ENCODE measurements around the gene STK10.
"Not testable (repeated sequence)": the region's sequence is repeated elsewhere in the genome, so short reads cannot be mapped to it uniquely, and the experiment has no call there.

The STK10 gene

DNA sequence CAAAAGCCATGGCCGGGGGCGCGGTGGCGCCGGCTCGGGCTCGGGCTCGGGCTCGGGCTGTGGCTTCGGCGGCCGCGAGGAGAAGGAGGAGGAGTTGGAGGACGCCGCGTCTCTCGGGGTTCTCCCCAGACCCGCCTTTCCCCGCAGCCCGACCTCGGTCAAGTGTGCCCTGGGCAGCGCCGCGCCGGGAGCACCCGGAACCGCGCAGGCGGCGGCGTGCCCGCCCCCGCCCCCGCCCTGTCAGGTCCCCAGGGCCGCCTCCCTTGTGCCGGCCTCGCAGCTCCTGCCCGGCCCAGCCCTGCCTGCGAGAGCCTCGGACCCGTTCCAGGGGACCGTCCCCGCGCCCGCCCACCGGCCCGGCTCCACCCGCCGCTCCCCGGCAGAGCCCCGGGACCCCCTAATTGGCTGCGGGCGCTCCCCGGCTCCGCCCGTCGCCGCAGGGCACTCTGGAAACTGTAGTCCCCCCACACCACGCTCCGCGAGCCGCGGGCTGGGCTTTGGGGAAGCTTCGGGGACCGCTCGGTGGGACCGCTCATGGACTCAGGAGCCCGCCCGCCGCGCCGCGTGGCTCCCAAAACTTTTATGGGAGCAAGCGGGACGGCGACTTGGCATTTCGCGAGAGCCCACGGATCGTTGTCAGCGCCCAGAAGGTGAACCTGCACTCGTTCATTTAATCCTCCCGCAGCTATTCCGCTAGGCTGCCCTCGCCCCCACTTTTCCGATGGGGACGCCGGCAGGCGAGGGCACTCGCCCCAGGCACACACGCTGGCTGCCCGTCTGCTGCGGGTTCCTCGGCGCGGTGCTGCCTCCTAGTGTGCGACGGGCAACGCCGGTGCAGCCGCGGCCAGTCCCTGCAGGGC is at the start of gene STK10:
Gene STK10, minus strand, starts transcription at position 192 of the 860 bp plus-strand sequence. Its CDS starts 182 bp downstream, at position 10.
- peak; percentile 97 for DNase-seq

DNA sequence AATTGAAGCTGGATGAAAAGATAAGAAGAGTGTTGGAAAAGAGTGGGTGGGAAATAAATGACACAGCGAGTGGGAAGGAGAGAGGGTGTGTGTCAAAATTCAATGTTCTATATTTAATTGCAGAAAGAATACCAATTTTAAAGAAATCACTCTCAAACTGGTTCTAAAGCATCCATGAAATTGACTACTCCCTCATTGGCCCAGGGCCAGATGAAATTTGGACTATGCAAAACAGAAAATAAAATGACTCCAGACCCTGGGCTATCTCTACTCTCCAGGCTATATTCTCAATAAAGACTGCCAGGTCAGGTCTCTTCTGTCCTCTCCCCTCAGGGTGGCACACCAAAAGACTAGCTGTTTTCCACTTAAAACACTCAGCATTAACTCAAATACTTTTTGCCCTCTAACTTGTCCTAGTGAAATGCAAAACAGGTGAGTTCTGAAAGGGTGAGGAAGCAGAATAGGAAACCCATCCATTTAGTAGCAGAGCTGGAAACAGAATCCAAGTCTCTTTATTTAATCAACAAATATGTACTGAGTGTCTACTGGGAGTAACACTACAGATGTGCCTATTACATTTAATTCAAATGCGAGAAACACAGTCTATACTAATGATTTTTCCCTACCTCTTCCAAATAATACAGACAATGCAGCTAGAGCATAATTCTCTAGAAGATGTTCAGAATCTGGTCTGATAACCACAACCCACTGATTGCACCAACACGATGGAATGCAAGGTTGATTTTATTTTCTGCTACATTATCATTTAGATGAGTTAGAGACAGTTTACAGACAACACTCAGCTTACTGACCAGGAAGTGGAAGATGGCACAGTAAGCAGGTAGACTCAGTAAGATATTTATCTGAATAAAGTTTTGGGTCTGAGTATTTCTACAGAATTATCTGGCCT is 48.1 kb upstream of the STK10 start:
- DNase-seq: peak; percentile 23

GRCh38 chr5:172235132-172235780 is 47.2 kb upstream of the STK10 start:
- DNase-seq: peak; percentile 48

GRCh38 chr5:172234031-172234430 is 46.0 kb upstream of the STK10 start:
- no peak for DNase-seq

DNA sequence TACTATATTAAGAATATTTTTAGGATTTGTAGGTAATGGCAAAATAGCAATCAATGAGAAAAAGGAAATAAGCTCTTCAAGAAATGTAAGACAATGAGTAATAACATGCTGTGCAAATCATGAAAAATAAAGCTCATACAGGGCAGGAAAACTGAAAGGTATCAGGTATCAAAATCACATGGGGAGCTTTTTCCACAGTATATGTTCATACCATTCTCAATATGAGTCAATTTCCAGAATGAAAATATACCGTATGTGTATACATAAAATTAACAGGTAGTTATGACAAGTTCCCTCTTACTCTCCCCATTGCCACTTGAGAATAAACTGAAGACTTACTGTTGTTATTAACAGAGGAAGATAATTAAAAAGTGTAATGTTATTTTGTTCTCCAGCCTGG is 41.9 kb upstream of the STK10 start:
- DNase-seq: no peak

GRCh38 chr5:172224996-172225395 is 37.0 kb upstream of the STK10 start:
- peak; percentile 14 for DNase-seq

DNA sequence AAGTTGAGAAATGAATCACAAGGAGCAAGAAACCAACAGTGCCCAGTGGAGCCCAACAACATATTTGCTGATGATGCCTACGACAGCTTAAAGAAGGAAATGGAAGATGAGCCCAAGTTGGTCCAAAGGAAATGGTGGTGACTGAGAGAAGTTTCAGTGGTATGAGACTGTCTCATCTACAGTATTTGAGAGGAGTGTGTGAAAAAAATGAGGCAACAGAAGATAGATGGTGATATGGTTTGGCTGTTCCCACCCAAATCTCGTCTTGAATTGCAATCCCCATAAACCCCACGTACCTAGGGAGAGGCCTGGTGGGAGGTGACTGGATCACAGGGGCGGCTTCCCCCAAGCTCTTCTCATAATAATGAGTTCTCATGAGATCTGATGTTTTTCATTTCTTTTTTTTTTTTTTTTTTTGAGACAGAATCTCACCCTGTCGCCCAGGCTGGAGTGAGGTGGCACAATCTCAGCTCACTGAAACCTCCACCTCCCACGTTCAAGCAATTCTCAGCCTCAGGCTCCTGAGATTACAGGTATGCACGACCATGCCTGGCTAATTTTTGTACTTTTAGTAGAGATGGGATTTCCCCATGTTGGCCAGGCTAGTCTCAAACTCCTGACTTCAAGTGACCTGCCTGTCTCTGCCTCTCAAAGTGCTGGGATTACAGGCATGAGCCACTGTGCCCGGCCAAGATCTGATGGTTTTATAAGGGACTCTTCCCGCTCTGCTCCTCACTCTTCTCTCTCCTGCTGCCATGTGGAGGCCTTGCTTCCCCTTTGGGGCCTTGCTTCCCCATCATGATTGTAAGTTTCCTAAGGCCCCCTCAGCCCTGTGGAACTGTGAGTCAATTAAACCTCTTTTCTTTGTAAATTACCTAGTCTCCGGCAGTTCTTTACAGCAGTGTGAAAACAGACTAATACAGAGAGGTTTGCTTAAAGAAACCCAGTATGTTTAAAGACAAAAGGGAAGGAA is 36.2 kb upstream of the STK10 start:
- DNase-seq: no peak

- DNase-seq: no peak
Observed at GRCh38 chr5:172219296-172219695, 31.3 kb upstream of the STK10 start.

DNA sequence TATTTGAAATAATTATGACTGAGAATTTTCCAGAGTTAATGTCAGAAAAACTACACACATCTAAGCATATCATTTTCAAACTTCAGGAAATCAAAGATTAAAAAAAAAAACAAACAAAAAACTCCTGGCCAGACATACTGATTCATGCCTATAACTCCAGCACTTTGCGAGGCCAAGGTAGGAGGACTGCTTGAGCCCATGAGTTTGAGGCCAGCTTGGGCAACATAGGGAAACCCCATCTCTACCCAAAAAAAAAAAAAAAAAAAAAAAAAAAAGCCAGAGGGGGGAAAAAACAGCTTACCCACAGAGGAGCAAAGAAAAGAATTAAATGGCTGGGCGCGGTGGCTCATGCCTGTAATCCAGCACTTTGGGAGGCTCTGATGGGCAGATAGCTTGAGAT is 28.3 kb upstream of the STK10 start:
- DNase-seq: no peak

DNA sequence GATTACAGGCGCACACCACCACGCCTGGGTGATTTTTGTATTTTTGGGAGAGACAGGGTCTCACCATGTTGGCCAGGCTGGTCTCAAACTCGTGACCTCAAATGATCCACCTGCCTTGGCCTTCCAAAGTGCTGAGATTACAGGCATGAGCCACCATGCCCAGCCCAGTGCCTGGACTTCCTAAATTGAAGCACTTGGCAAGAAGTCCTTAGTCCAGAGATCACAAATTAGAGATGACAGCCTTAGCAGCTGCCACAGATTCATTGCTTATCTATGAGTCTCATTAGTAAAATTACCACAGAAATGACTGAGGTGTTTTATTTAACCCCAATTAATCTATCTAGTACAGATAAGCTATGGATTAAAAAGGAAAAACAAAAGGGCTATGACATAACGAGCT is 25.1 kb upstream of the STK10 start:
- no peak for DNase-seq

DNA sequence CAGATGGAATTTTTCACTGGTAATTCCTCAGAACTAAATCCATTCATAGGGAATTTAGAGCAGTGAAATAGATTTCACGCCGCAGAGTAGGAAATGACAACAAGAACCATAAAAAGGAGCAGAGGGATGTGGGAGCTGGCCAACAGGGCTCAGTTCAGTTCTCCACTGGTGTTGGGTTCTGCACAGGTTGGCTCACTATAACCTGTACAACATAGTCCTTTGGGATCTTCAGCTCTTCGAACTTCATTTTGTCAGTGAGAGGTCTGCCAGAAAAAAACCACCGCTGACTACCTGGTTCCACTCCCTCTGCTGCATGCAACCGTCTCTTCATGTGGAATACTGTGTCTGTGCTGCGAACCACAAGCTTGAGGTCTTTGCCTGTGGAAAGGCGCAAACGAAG is 23.7 kb upstream of the STK10 start:
- DNase-seq: no peak

GRCh38 chr5:172209714-172210113 is 21.7 kb upstream of the STK10 start:
- no peak for DNase-seq

GRCh38 chr5:172207511-172207910 is 19.5 kb upstream of the STK10 start:
- DNase-seq: no peak

DNA sequence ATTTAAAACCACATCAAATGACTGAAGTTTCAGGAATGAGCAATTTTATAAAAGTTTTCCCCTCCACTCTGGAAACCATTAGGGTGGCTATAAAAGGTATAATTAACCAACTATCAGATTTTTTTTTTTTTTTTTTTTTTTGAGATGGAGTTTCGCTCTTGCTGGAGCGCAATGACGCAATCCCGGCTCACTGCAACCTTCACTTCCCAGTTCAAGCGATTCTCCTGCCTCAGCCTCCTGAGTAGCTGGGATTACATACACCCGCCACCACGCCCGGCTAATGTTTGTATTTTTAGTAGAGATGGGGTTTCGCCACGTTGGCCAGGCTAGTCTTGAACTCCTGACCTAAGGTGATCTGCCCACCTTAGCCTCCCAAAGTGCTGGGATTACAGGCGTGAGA is 18.0 kb upstream of the STK10 start:
- DNase-seq: not testable (repeated sequence)

DNA sequence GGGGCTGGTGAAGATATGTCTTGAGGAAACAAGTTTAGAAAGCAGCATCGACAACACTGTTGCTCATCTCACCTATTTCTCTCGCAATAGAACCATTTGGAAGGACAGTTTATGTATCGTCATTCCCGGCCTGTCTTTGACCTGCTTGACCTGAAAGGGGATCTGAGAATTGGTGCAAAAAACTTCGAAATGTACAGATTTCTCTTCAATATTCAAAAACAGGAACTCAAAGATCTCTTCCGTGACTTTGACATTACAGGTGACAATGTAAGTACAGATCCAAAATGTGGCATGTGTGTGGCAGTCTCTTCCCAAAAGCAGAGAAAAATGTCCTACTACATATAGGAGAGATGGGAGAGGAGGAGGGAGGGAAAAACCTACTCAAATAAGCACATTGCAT is 12.5 kb upstream of the STK10 start:
- no peak for DNase-seq

DNA sequence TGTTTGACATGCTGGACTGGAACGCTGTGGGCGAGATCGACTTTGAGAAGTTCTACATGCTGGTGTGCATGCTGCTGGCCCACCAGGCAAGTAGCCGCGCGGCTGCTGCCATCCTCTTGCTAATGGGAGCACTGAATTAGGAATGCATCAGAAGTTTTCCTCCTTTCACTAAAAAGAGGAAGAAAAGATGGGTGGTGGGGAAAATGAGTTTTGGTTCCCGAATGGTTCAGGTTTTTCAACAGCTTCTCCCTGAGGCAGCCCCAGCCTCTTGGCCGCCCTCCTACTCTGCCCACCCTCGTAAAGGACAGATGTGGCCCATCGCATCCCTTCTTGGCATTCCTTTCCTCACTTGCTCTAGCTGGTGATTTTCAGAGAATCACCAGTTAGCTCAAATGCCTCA is 11.4 kb upstream of the STK10 start:
- DNase-seq: no peak

- not testable (repeated sequence) for DNase-seq
Observed at GRCh38 chr5:172197775-172198174, 9.8 kb upstream of the STK10 start.

DNA sequence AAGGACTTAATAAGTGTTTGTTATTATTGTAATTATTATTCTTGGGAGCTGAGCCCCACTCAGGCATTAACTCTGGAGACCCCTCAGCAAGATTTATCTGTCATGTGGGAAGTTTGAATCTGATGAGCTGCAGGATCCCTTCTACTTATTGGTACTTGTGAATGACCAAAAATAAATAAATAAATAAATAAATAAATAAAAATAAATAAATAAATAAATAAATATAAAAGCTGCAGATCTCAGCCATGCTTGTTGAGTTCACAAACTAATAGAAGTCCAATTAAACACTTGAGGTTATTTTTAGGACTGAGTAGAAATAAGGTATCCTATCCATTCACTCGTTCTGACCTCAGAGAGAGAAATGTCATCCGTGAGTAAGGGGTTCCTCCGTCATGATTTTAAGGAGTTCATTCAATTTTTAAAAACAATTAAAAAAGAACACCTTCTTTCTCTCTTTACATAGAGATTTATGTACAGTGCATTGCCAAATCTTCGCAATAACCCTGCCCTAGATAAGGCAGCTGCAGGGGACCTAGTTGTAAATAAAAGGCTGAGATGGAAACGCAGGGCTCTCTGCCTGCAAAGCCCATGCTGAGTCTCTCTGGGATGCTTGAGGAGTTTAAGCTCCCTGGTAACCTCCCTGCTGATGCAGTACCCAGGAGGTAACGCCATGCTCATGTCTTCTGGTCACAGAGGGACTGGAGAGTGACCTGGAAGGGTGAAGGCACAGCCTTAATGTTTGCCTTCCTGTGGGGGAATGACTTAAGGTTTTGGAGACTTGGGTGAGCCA is 7.2 kb upstream of the STK10 start:
- no peak for DNase-seq

- DNase-seq: peak; percentile 31
Observed at GRCh38 chr5:172193872-172194271, 5.8 kb upstream of the STK10 start, which contains the start of gene EFCAB9. Gene EFCAB9 (plus strand): TSS chr5:172194172. CDS start chr5:172194173, 1 bp downstream.

- no peak for DNase-seq
Observed at GRCh38 chr5:172189693-172190296, 1.8 kb upstream of the STK10 start.

Measured in DMS53 (cell line).